ENCODE results near the gene RRP12. TPM values are rescaled to one million over a fixed set of nuclear protein-coding genes. Genes with fewer than 3 reads are reported as not detected.

Gene RRP12
- total and polyA plus RNA-seq, 2 donors (not counting 3 experiments of a cell fraction or from before 2014, with no cell fraction given): 13.6 to 35.8 TPM

- no peaks in the 10 kb centered on the region for H3K9me1 ChIP-seq (replicated peaks; ENCODE audit: control insufficient read depth, extremely low read depth, insufficient read depth, low read length)
- no peaks in the 10 kb centered on the region for H3K27me3 ChIP-seq (ENCODE audit: control insufficient read depth in 2 of 2, insufficient read depth in 2 of 2, low read length in 2 of 2)
- H3K4me1 ChIP-seq (ENCODE audit: control insufficient read depth, extremely low read depth, insufficient read depth, low read length): no peaks in the 10 kb centered on the region
- dilution Hi-C loops (cut with MboI; ENCODE audit: extremely low pct_ligation_motif_present, low sequenced_read_pairs): no loop called here
- no peak overlapping the region for H3K4me2 ChIP-seq (ENCODE audit: insufficient read depth, low read length)
- DNase-seq (ENCODE audit: low read depth, low spot score): no peak
- no peaks in the 10 kb centered on the region for H3K79me2 ChIP-seq (ENCODE audit: control insufficient read depth, insufficient read depth, low read length)
- intact Hi-C loops (cut with micrococcal nuclease): no loop called here
- H3K4me3 ChIP-seq (replicated peaks in 1 of 3; ENCODE audit: insufficient read depth in 1 of 3, low read depth in 1 of 3, low read length in 3 of 3): no peak overlapping the region
- H3K9me3 ChIP-seq (replicated peaks; ENCODE audit: control insufficient read depth, insufficient read depth, low read length): no peaks in the 10 kb centered on the region
- BruUV-seq (replicated peaks): no TSS peak
- ChIA-PET POLR2A (no interaction called here), CTCF (no interaction called here)
- H3K36me3 ChIP-seq (ENCODE audit: control insufficient read depth in 2 of 2, extremely low read depth in 1 of 2, insufficient read depth in 2 of 2, low read length in 2 of 2): peaks cover 8 to 21% of the 10 kb centered on the region in 2 experiments
- no peaks in the 10 kb centered on the region for H4K20me1 ChIP-seq (replicated peaks; ENCODE audit: control insufficient read depth, extremely low read depth, insufficient read depth, low read length)
- TF ChIP-seq POLR2AphosphoS5 (IDR thresholded peaks at IDR 0.05; ENCODE audit: insufficient read depth, low read depth, low read length) (no peak), CTCF (IDR thresholded peaks at IDR 0.05; ENCODE audit: extremely low read depth in 1 of 2, insufficient read depth in 1 of 2, low read depth in 1 of 2, low read length in 2 of 2) (no peak), GATA2 (IDR thresholded peaks at IDR 0.05; ENCODE audit: insufficient read depth, insufficient read length, low read depth, low read length) (no peak), MAX (IDR thresholded peaks at IDR 0.05; ENCODE audit: insufficient read depth, insufficient read length) (no peak), MYC (IDR thresholded peaks at IDR 0.05; ENCODE audit: low read depth, low read length) (no peak)
- H3K9ac ChIP-seq (replicated peaks; ENCODE audit: extremely low read depth, insufficient read depth, low read length): no peak overlapping the region
- no peak overlapping the region for H2AFZ ChIP-seq (ENCODE audit: low read depth, low read length)
- no peak overlapping the region for H3K27ac ChIP-seq (ENCODE audit: insufficient read depth, low read depth, low read length)
- no peak for FAIRE-seq
Measured at GRCh38 chr10:97390091-97390490, 11.0 kb downstream of the RRP12 start.

- no peak for TF ChIP-seq EZH2 (IDR thresholded peaks at IDR 0.05; ENCODE audit: borderline replicate concordance, low read depth, low read length, severe bottlenecking)
- TF ChIP-seq CTCF (IDR thresholded peaks at IDR 0.05; ENCODE audit: extremely low read depth in 1 of 2, insufficient read depth in 1 of 2, low read depth in 1 of 2, low read length in 2 of 2): no peak
- no peak for TF ChIP-seq JUN (IDR thresholded peaks at IDR 0.05; ENCODE audit: borderline replicate concordance, insufficient read depth, insufficient read length, low read depth)
- no peak for TF ChIP-seq MYC (IDR thresholded peaks at IDR 0.05; ENCODE audit: low read depth, low read length)
- TF ChIP-seq MAX (IDR thresholded peaks at IDR 0.05; ENCODE audit: insufficient read depth, insufficient read length): no peak
- TF ChIP-seq GATA2 (IDR thresholded peaks at IDR 0.05; ENCODE audit: insufficient read depth, insufficient read length, low read depth, low read length): no peak
- BruUV-seq (replicated peaks): no TSS peak
- H3K4me1 ChIP-seq (ENCODE audit: control insufficient read depth, extremely low read depth, insufficient read depth, low read length): no peaks in the 10 kb centered on the region
- H3K79me2 ChIP-seq (ENCODE audit: control insufficient read depth, insufficient read depth, low read length): no peaks in the 10 kb centered on the region
- no peak for DNase-seq (ENCODE audit: low read depth, low spot score)
- FAIRE-seq: no peak
- H3K27ac ChIP-seq (ENCODE audit: insufficient read depth, low read depth, low read length): no peak overlapping the region
- ChIA-PET POLR2A (no interaction called here), CTCF (interaction anchor here (0.6 kb wide), 1 partner anchor 8 kb away, joined by 4 read pairs; no protein-coding TSS in a partner anchor)
- intact Hi-C loops (cut with micrococcal nuclease): no loop called here
- no peaks in the 10 kb centered on the region for H3K27me3 ChIP-seq (ENCODE audit: control insufficient read depth in 2 of 2, insufficient read depth in 2 of 2, low read length in 2 of 2)
- dilution Hi-C loops (cut with MboI; ENCODE audit: extremely low pct_ligation_motif_present, low sequenced_read_pairs): no loop called here
- H4K20me1 ChIP-seq (replicated peaks; ENCODE audit: control insufficient read depth, extremely low read depth, insufficient read depth, low read length): no peaks in the 10 kb centered on the region
- no peak overlapping the region for H3K4me3 ChIP-seq (replicated peaks in 1 of 3; ENCODE audit: insufficient read depth in 1 of 3, low read depth in 1 of 3, low read length in 3 of 3)
- no peak overlapping the region for H3K9ac ChIP-seq (replicated peaks; ENCODE audit: extremely low read depth, insufficient read depth, low read length)
- H2AFZ ChIP-seq (ENCODE audit: low read depth, low read length): no peak overlapping the region
- no peaks in the 10 kb centered on the region for H3K9me3 ChIP-seq (replicated peaks; ENCODE audit: control insufficient read depth, insufficient read depth, low read length)
- H3K9me1 ChIP-seq (replicated peaks; ENCODE audit: control insufficient read depth, extremely low read depth, insufficient read depth, low read length): no peaks in the 10 kb centered on the region
- H3K4me2 ChIP-seq (ENCODE audit: insufficient read depth, low read length): no peak overlapping the region
- peaks cover 3 to 25% of the 10 kb centered on the region in 2 experiments for H3K36me3 ChIP-seq (ENCODE audit: control insufficient read depth in 2 of 2, extremely low read depth in 1 of 2, insufficient read depth in 2 of 2, low read length in 2 of 2)
Measured at GRCh38 chr10:97388152-97388551, 13.0 kb downstream of the RRP12 start.

Data from endothelial cell of umbilical vein (primary cell).